Sciatic nerve (tissue), 2 donors: ENCODE results near the gene HERC3. TPM values are rescaled to one million over a fixed set of nuclear protein-coding genes. Genes with fewer than 3 reads are reported as not detected.

Experiments
- ATAC-seq: fragments of 200-7000 bp; cut with Tn5 transposase; one replicate; pipeline ENCODE4 v1.9.1; 2020; ENCODE audit warnings: mild to moderate bottlenecking, moderate library complexity
- DNase-seq: peaks from one replicate; pipeline ENCODE4 v3.0.0-alpha.2; 2020; ENCODE audit warnings: low spot score
- intact Hi-C: fragments of 100-400 bp; cut with DNase I; formaldehyde crosslinking; loops from one replicate; pipeline ENCODE4 v1.14.2; 2022
- total RNA-seq: library from RNA; stranded (reverse); fragmentation: NEBNext Ultra II Directional; extraction: Animal tissue kit (Norgen Biotek cat#: 25700); gene quantifications from one replicate; pipeline ENCODE4 v1.2.1, GENCODE V29; 2021
- donor health status: DM: no; HTN: no; CAD: no.
- donor health status: DM: no; HTN: no; CAD: no.

Gene HERC3
- total RNA-seq, 1 donor from 2014 or later, result 46.5 TPM

GRCh38 chr4:88756149-88756548, 163.9 kb downstream of the HERC3 start:
- DNase-seq (no peak), ATAC-seq (no peak)
- intact Hi-C loops, result no loop called here

GRCh38 chr4:88757067-88757466, 164.8 kb downstream of the HERC3 start:
- DNase-seq (no peak), ATAC-seq (no peak)
- intact Hi-C loops, result no loop called here

DNA sequence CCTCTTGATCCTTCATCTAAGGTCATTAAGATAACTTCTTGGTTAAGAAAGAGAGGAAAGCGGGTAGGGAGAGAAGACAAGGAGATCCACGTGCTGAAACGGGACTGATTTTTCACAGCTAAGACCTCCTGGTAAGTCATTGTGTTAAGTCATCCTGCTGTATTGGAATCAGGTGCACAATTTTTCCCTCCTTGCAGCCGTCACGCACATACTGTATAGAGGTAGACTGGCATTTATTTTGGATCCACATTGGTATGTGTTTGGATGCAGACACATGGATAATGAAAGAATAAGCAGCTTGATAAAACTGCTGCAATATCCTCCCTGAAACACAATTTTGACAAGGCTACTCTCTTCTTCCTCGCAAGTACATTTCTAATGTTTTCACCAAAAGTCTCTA, 165.5 kb downstream of the HERC3 start:
- ATAC-seq (no peak), DNase-seq (no peak)
- intact Hi-C loops, result no loop called here

Other genes with a start within 250 kb of the HERC3 start
- 9.5 TPM for gene HERC6, start 213.6 kb upstream of the HERC3 start, total RNA-seq
- 8.0 TPM for gene HERC5, start 135.4 kb upstream of the HERC3 start, total RNA-seq
- gene PYURF, start 68.7 kb upstream of the HERC3 start, total RNA-seq, result 69.5 TPM
- gene NAP1L5, start 105.3 kb downstream of the HERC3 start, total RNA-seq, result 7.9 TPM